Measurements from ENCODE around the gene ATP9B. TPM values are rescaled to one million over a fixed set of nuclear protein-coding genes. Genes with fewer than 3 reads are reported as not detected.

ATP9B gene
- total RNA-seq, 1 donor from 2014 or later, result 52.0 TPM

GRCh38 chr18:79290876-79291275, 221.7 kb downstream of the ATP9B start:
- no peak for DNase-seq (ENCODE audit: low spot score in 2 of 2, unreplicated experiment in 2 of 2)
- peaks cover 38% of the 10 kb centered on the region for H3K36me3 Mint-ChIP-seq
- peaks cover 23% of the 10 kb centered on the region for H3K9me3 Mint-ChIP-seq
- H3K27ac Mint-ChIP-seq, result no peak overlapping the region
- H3K4me3 Mint-ChIP-seq, result no peak overlapping the region
- TF ChIP-seq CTCF (IDR thresholded peaks at IDR 0.05; ENCODE audit: unreplicated experiment), result no peak
- no peaks in the 10 kb centered on the region for H3K27me3 Mint-ChIP-seq (ENCODE audit: low read depth)
- H3K4me1 Mint-ChIP-seq, result no peaks in the 10 kb centered on the region

- Mint-ChIP-seq H3K36me3 (peaks cover 41% of the 10 kb centered on the region), H3K4me1 (no peaks in the 10 kb centered on the region), H3K9me3 (peaks cover 18% of the 10 kb centered on the region), H3K27me3 (ENCODE audit: low read depth) (no peaks in the 10 kb centered on the region), H3K27ac (no peak overlapping the region), H3K4me3 (no peak overlapping the region)
- TF ChIP-seq CTCF (IDR thresholded peaks at IDR 0.05; ENCODE audit: unreplicated experiment), result no peak
- DNase-seq (ENCODE audit: low spot score in 2 of 2, unreplicated experiment in 2 of 2), result no peak
These were observed 225.0 kb downstream of the ATP9B start for GRCh38 chr18:79294235-79294634.

GRCh38 chr18:79299272-79299671, 230.1 kb downstream of the ATP9B start:
- no peak overlapping the region for H3K4me3 Mint-ChIP-seq
- H3K27ac Mint-ChIP-seq, result no peak overlapping the region
- H3K27me3 Mint-ChIP-seq (ENCODE audit: low read depth), result no peaks in the 10 kb centered on the region
- DNase-seq (ENCODE audit: low spot score in 2 of 2, unreplicated experiment in 2 of 2), result no peak
- H3K9me3 Mint-ChIP-seq, result no peaks in the 10 kb centered on the region
- H3K4me1 Mint-ChIP-seq, result no peaks in the 10 kb centered on the region
- TF ChIP-seq CTCF (IDR thresholded peaks at IDR 0.05; ENCODE audit: unreplicated experiment), result no peak
- H3K36me3 Mint-ChIP-seq, result peaks cover 12% of the 10 kb centered on the region

- H3K4me1 Mint-ChIP-seq, result no peaks in the 10 kb centered on the region
- peaks cover 10% of the 10 kb centered on the region for H3K36me3 Mint-ChIP-seq
- no peak for TF ChIP-seq CTCF (IDR thresholded peaks at IDR 0.05; ENCODE audit: unreplicated experiment)
- no peaks in the 10 kb centered on the region for H3K27me3 Mint-ChIP-seq (ENCODE audit: low read depth)
- H3K4me3 Mint-ChIP-seq, result no peak overlapping the region
- no peak overlapping the region for H3K27ac Mint-ChIP-seq
- H3K9me3 Mint-ChIP-seq, result no peaks in the 10 kb centered on the region
- DNase-seq (ENCODE audit: low spot score in 2 of 2, unreplicated experiment in 2 of 2), result no peak
These were observed 230.5 kb downstream of the ATP9B start for GRCh38 chr18:79299711-79300110.

- Mint-ChIP-seq H3K9me3 (no peaks in the 10 kb centered on the region), H3K27ac (no peak overlapping the region), H3K4me3 (no peak overlapping the region), H3K27me3 (ENCODE audit: low read depth) (no peaks in the 10 kb centered on the region), H3K36me3 (peaks cover 10% of the 10 kb centered on the region), H3K4me1 (no peaks in the 10 kb centered on the region)
- TF ChIP-seq CTCF (IDR thresholded peaks at IDR 0.05; ENCODE audit: unreplicated experiment), result no peak
- no peak for DNase-seq (ENCODE audit: low spot score in 2 of 2, unreplicated experiment in 2 of 2)
These were observed 231.2 kb downstream of the ATP9B start for GRCh38 chr18:79300413-79300812.

- no peak overlapping the region for H3K4me3 Mint-ChIP-seq
- H3K27me3 Mint-ChIP-seq (ENCODE audit: low read depth), result no peaks in the 10 kb centered on the region
- H3K9me3 Mint-ChIP-seq, result no peaks in the 10 kb centered on the region
- no peak for TF ChIP-seq CTCF (IDR thresholded peaks at IDR 0.05; ENCODE audit: unreplicated experiment)
- H3K36me3 Mint-ChIP-seq, result peaks cover 20% of the 10 kb centered on the region
- H3K27ac Mint-ChIP-seq, result no peak overlapping the region
- no peak for DNase-seq (ENCODE audit: low spot score in 2 of 2, unreplicated experiment in 2 of 2)
- H3K4me1 Mint-ChIP-seq, result no peaks in the 10 kb centered on the region
These were observed 232.9 kb downstream of the ATP9B start for GRCh38 chr18:79302120-79302519.
